ENCODE data around the gene ADRA2C.

Gene ADRA2C

DNA sequence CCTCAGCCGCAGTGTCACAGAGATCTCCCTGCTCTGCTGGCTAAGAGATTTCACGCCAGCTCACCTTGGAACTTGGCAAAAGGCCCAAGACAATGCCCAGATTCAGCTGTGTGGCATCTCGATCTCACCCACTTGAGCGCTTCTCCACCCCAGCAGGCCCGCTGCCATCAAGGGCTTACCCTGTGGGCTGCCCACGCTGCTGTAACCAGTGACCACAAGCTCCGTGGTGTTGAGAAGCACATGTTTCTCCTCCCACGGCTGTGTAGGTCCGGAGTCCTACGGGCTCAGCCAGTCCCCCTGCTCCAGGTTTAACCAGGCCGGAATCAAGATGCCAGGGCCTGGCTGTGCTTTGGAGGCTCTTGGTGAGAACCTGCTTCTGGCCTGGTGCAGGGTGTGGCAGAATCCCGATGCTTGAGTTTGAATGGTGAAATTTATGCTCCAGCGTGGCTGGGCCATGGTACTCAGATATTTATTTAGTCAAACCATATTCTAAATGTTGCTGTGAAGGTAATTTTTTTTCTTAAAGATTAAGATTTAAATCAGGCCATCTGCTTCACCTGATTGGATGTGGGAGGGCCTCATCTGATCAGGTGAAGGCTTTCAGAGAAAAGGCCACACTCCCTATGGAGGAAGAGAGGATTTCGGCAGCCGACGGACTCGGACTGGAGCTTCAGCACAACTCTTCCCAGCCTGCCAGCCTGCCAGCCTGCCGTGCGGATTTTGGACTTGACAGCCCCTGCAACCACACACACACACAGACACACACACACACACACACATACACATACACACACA is 24.8 kb upstream of the ADRA2C start:
- H3K9me2 ChIP-seq (replicated peaks; ENCODE audit: control insufficient read depth, low read length): no peaks in the 10 kb centered on the region
- H3K4me3 ChIP-seq (ENCODE audit: low read length): no peak overlapping the region
- no peaks in the 10 kb centered on the region for H3F3A ChIP-seq (ENCODE audit: control insufficient read depth, insufficient read depth)
- H3K36me3 ChIP-seq (ENCODE audit: control insufficient read depth, low read length): no peaks in the 10 kb centered on the region
- no peak overlapping the region for H3K4me2 ChIP-seq (ENCODE audit: low read length)
- H3K9me3 ChIP-seq (ENCODE audit: control insufficient read depth, insufficient read depth, low read length): peaks cover 6% of the 10 kb centered on the region; the same call in 1 of the 2 replicates
- no peak overlapping the region for H3K27ac ChIP-seq (ENCODE audit: low read depth, low read length)
- H3K27me3 ChIP-seq (ENCODE audit: control insufficient read depth, low read length): peaks cover under 1% of the 10 kb centered on the region
- H3K4me1 ChIP-seq (ENCODE audit: control insufficient read depth, low read length): no peaks in the 10 kb centered on the region
- no peaks in the 10 kb centered on the region for H3K79me2 ChIP-seq (ENCODE audit: control insufficient read depth, low read length)
- TF ChIP-seq, protein P1, sequence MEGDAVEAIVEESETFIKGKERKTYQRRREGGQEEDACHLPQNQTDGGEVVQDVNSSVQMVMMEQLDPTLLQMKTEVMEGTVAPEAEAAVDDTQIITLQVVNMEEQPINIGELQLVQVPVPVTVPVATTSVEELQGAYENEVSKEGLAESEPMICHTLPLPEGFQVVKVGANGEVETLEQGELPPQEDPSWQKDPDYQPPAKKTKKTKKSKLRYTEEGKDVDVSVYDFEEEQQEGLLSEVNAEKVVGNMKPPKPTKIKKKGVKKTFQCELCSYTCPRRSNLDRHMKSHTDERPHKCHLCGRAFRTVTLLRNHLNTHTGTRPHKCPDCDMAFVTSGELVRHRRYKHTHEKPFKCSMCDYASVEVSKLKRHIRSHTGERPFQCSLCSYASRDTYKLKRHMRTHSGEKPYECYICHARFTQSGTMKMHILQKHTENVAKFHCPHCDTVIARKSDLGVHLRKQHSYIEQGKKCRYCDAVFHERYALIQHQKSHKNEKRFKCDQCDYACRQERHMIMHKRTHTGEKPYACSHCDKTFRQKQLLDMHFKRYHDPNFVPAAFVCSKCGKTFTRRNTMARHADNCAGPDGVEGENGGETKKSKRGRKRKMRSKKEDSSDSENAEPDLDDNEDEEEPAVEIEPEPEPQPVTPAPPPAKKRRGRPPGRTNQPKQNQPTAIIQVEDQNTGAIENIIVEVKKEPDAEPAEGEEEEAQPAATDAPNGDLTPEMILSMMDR (IDR thresholded peaks at IDR 0.05; ENCODE audit: low read depth, low read length, poor library complexity, severe bottlenecking): no peak
- no peak for TF ChIP-seq EZH2phosphoT487 (IDR thresholded peaks at IDR 0.05; ENCODE audit: borderline replicate concordance, low read length)
- no peaks in the 10 kb centered on the region for H4K20me1 ChIP-seq (ENCODE audit: control insufficient read depth, insufficient read depth, low read depth, low read length)

DNA sequence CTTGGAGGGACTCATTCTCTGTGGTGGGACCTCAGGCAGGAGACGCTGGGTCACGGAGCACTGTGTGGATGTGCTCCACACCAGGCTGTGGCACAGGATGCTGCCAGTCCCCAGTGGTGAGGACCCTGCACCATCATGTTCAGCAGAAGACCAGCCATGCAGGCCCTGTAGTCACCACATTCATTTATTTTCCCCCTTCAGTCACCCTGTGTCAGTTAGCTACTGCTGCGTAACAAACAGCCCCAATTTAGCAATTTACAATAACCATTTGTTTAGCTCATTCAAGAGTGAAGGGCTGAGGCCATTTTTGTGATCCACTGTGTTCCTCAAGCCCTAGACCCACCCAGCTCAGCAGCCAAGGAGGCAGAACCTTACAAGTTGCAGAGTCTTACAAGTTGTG is 23.6 kb upstream of the ADRA2C start:
- peaks cover 6% of the 10 kb centered on the region; the same call in 1 of the 2 replicates for H3K9me3 ChIP-seq (ENCODE audit: control insufficient read depth, insufficient read depth, low read length)
- no peaks in the 10 kb centered on the region for H3K4me1 ChIP-seq (ENCODE audit: control insufficient read depth, low read length)
- no peaks in the 10 kb centered on the region for H3F3A ChIP-seq (ENCODE audit: control insufficient read depth, insufficient read depth)
- H3K27me3 ChIP-seq (ENCODE audit: control insufficient read depth, low read length): peaks cover 3% of the 10 kb centered on the region; the same call in 1 of the 2 replicates
- H4K20me1 ChIP-seq (ENCODE audit: control insufficient read depth, insufficient read depth, low read depth, low read length): no peaks in the 10 kb centered on the region
- no peak overlapping the region for H3K4me2 ChIP-seq (ENCODE audit: low read length)
- no peaks in the 10 kb centered on the region for H3K79me2 ChIP-seq (ENCODE audit: control insufficient read depth, low read length)
- TF ChIP-seq, protein P1 (IDR thresholded peaks at IDR 0.05; ENCODE audit: low read depth, low read length, poor library complexity, severe bottlenecking): no peak
- no peak for TF ChIP-seq EZH2phosphoT487 (IDR thresholded peaks at IDR 0.05; ENCODE audit: borderline replicate concordance, low read length)
- no peaks in the 10 kb centered on the region for H3K9me2 ChIP-seq (replicated peaks; ENCODE audit: control insufficient read depth, low read length)
- no peak overlapping the region for H3K27ac ChIP-seq (ENCODE audit: low read depth, low read length)
- no peak overlapping the region for H3K4me3 ChIP-seq (ENCODE audit: low read length)
- no peaks in the 10 kb centered on the region for H3K36me3 ChIP-seq (ENCODE audit: control insufficient read depth, low read length)

DNA sequence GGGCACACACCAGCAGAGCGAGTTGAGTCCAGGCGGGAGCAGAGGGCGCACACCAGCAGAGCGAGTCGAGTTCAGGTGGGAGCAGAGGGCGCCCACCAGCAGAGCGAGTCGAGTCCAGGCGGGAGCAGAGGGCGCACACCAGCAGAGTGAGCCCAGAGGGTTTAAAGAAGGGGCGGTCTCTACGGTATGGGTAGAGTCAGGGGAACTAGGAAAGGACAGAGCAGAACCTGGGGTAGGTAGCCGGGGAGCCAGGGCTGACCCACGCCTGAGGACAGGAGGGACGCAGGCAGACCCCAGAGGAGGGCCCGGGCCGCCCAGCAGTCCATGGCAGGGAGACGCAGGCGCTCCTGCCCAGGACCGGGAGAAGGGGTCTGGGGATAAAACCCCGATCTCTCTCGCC is 22.0 kb upstream of the ADRA2C start:
- H3K4me3 ChIP-seq (ENCODE audit: low read length): no peak overlapping the region

More for the DNA sequence above, 22.0 kb upstream of the ADRA2C start:
- no peaks in the 10 kb centered on the region for H3K9me2 ChIP-seq (replicated peaks; ENCODE audit: control insufficient read depth, low read length)
- no peak overlapping the region for H3K4me2 ChIP-seq (ENCODE audit: low read length)
- H3K4me1 ChIP-seq (ENCODE audit: control insufficient read depth, low read length): no peaks in the 10 kb centered on the region
- H3F3A ChIP-seq (ENCODE audit: control insufficient read depth, insufficient read depth): no peaks in the 10 kb centered on the region
- peaks cover 3% of the 10 kb centered on the region; the same call in 1 of the 2 replicates for H3K27me3 ChIP-seq (ENCODE audit: control insufficient read depth, low read length)
- no peak for TF ChIP-seq EZH2phosphoT487 (IDR thresholded peaks at IDR 0.05; ENCODE audit: borderline replicate concordance, low read length)
- TF ChIP-seq, protein P1 (IDR thresholded peaks at IDR 0.05; ENCODE audit: low read depth, low read length, poor library complexity, severe bottlenecking): no peak
- no peak overlapping the region for H3K27ac ChIP-seq (ENCODE audit: low read depth, low read length)
- H4K20me1 ChIP-seq (ENCODE audit: control insufficient read depth, insufficient read depth, low read depth, low read length): no peaks in the 10 kb centered on the region
- no peaks in the 10 kb centered on the region for H3K36me3 ChIP-seq (ENCODE audit: control insufficient read depth, low read length)
- H3K9me3 ChIP-seq (ENCODE audit: control insufficient read depth, insufficient read depth, low read length): peaks cover 6% of the 10 kb centered on the region; the same call in 1 of the 2 replicates
- H3K79me2 ChIP-seq (ENCODE audit: control insufficient read depth, low read length): no peaks in the 10 kb centered on the region
